ENCODE results near the gene CELSR1. TPM values are rescaled to one million over a fixed set of nuclear protein-coding genes. Genes with fewer than 3 reads are reported as not detected.
"Not testable (repeated sequence)": the region's sequence is repeated elsewhere in the genome, so short reads cannot be mapped to it uniquely, and the experiment has no call there.

Gene CELSR1
- total RNA-seq, 1 experiment from 2014 or later: 0.06 TPM

- DNase-seq (ENCODE audit: low read depth): no peak
These were observed 4.2 kb downstream of the CELSR1 start for GRCh38 chr22:46533070-46533833.

GRCh38 chr22:46532416-46532815 lies 5.0 kb downstream of the CELSR1 start:
- DNase-seq (ENCODE audit: low read depth): no peak

- DNase-seq (ENCODE audit: low read depth): no peak
These were observed 5.7 kb downstream of the CELSR1 start for GRCh38 chr22:46531581-46532175.

GRCh38 chr22:46528121-46528610 lies 9.3 kb downstream of the CELSR1 start:
- DNase-seq (ENCODE audit: low read depth): peak; percentile 30

- no peak for DNase-seq (ENCODE audit: low read depth)
These were observed 11.1 kb downstream of the CELSR1 start for GRCh38 chr22:46526244-46526839.

GRCh38 chr22:46525389-46526243 lies 11.8 kb downstream of the CELSR1 start:
- DNase-seq (ENCODE audit: low read depth): no peak

- DNase-seq (ENCODE audit: low read depth): no peak
These were observed 13.1 kb downstream of the CELSR1 start for GRCh38 chr22:46524203-46524740.

GRCh38 chr22:46522797-46523196 lies 14.6 kb downstream of the CELSR1 start:
- DNase-seq (ENCODE audit: low read depth): no peak

GRCh38 chr22:46521994-46522393 lies 15.4 kb downstream of the CELSR1 start:
- no peak for DNase-seq (ENCODE audit: low read depth)

GRCh38 chr22:46520880-46521279 lies 16.5 kb downstream of the CELSR1 start:
- DNase-seq (ENCODE audit: low read depth): no peak

- no peak for DNase-seq (ENCODE audit: low read depth)
These were observed 18.0 kb downstream of the CELSR1 start for GRCh38 chr22:46519377-46519776.

- DNase-seq (ENCODE audit: low read depth): no peak
These were observed 18.7 kb downstream of the CELSR1 start for GRCh38 chr22:46518542-46519325.

GRCh38 chr22:46518038-46518437 lies 19.4 kb downstream of the CELSR1 start:
- no peak for DNase-seq (ENCODE audit: low read depth)

GRCh38 chr22:46517255-46517761 lies 20.1 kb downstream of the CELSR1 start:
- DNase-seq (ENCODE audit: low read depth): no peak

- no peak for DNase-seq (ENCODE audit: low read depth)
These were observed 20.8 kb downstream of the CELSR1 start for GRCh38 chr22:46516638-46517037.

- not testable (repeated sequence) for DNase-seq (ENCODE audit: low read depth)
These were observed 21.3 kb downstream of the CELSR1 start for GRCh38 chr22:46516112-46516487.

- DNase-seq (ENCODE audit: low read depth): no peak
These were observed 22.0 kb downstream of the CELSR1 start for GRCh38 chr22:46515208-46516111.

- DNase-seq (ENCODE audit: low read depth): peak; percentile 63
These were observed 22.7 kb downstream of the CELSR1 start for GRCh38 chr22:46514592-46515207.

All from LHCN-M2 (cell line).